Heart left ventricle (tissue), 13 donors: ENCODE data around the gene EHF.

ENCODE experiments used
- POLR2A ChIP-seq, 2 donors: fragments of 450-650 bp; IDR thresholded peaks; one replicate each; pipeline ENCODE4 v1.6.1; 2017; ENCODE audit warnings: antibody characterized with exemption in 2 of 2, mild to moderate bottlenecking in 2 of 2, moderate library complexity in 2 of 2
- TF ChIP-seq, protein P1 (sequence below), 12 donors: fragments of 200-600 bp; sonication (generic) in 4 of 12; IDR thresholded peaks; one replicate each; pipeline versions ENCODE4 v1.5.0 to v1.8.0; 2018 to 2022; ENCODE audit warnings: antibody characterized with exemption in 12 of 12, mild to moderate bottlenecking in 5 of 12
- donor health status: ischemic (EF 13 %, LVEDD 7.1; RV severe dilation, severe dysfunction).
- donor health status: DM: no; HTN: yes; CAD: no.
- donor health status: DM: no; HTN: no; CAD: no.
- donor health status: ischemic (EF 25% LVEDD 6.9; RV normal size, moderate dysfunction).
- donor health status: ischemic (EF 25% LVEDD 5.7; RV mildly dilated, moderate dysfunction).
- donor health status: ischemic (EF 35%, LVEDD 5.7; RV mildly dilated, moderate dysfunction).
- donor health status: nonischemic (EF 11% LVEDD 7.7; RV severe dilation, severe dysfunction).
- donor health status: DM: yes; HTN: yes; CAD: no.
- donor health status: PGD.
- donor health status: ischemic (EF 29% LVEDD 5.4; RV normal size, mild dysfunction).
- donor health status: nonischemic (EF 23%, LVEDD 6.1; RV moderate dilation, normal function).

DNA sequence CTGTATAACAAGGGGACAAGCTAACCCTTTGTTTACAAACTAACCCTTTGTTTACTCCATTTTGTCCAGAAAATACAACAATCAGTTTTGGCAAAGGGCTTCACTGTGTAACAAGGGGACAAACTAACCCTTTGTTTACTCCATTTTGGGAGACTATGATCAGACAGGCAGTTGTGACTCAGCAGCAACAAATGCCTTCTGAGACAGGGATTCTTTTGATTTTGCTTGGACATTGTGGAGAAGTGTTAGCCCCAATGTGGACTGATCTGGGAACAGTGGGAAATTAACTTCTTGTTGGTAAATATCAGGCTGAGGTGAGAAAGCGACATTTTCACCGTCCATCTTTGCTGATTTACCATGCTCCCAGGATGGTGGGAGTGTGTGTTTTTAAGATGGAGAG lies 983 bp downstream of the EHF start:
- TF ChIP-seq POLR2A (IDR thresholded peaks at IDR 0.05): no peak
- TF ChIP-seq, protein P1, sequence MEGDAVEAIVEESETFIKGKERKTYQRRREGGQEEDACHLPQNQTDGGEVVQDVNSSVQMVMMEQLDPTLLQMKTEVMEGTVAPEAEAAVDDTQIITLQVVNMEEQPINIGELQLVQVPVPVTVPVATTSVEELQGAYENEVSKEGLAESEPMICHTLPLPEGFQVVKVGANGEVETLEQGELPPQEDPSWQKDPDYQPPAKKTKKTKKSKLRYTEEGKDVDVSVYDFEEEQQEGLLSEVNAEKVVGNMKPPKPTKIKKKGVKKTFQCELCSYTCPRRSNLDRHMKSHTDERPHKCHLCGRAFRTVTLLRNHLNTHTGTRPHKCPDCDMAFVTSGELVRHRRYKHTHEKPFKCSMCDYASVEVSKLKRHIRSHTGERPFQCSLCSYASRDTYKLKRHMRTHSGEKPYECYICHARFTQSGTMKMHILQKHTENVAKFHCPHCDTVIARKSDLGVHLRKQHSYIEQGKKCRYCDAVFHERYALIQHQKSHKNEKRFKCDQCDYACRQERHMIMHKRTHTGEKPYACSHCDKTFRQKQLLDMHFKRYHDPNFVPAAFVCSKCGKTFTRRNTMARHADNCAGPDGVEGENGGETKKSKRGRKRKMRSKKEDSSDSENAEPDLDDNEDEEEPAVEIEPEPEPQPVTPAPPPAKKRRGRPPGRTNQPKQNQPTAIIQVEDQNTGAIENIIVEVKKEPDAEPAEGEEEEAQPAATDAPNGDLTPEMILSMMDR (IDR thresholded peaks at IDR 0.05): no peak
